C4-2B (cell line): ENCODE results near the gene TEX261.

Experiments used
- ZFX ChIP-seq: fragments of 450-650 bp; IDR thresholded peaks from 2 replicates; pipeline ENCODE4 v1.6.1; 2017
- TF ChIP-seq, protein P1 (sequence below): fragments of 450-650 bp; conservative IDR thresholded peaks from 2 replicates; pipeline ENCODE4 v1.5.1; 2017; ENCODE audit warnings: mild to moderate bottlenecking

DNA sequence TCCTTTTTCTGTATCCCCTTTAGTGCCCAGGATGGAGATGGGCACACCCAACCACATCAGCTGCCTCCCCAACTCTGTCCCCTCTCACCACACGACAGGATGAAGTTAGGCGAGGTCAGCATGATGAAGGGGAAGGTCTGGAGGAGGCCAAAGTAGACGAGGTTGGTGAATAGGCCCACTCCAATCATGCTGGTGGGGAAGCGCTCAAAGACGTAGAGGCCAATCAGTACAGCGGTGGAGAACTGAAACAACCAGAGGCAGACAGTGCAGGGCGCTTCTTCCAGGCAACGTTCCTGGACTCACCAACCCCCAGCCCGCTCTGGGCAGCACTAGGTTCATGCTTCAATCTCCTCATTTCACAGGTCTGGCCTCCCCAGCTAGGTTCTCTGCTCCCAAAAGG lies 2.9 kb downstream of the TEX261 start:
- TF ChIP-seq, protein P1, sequence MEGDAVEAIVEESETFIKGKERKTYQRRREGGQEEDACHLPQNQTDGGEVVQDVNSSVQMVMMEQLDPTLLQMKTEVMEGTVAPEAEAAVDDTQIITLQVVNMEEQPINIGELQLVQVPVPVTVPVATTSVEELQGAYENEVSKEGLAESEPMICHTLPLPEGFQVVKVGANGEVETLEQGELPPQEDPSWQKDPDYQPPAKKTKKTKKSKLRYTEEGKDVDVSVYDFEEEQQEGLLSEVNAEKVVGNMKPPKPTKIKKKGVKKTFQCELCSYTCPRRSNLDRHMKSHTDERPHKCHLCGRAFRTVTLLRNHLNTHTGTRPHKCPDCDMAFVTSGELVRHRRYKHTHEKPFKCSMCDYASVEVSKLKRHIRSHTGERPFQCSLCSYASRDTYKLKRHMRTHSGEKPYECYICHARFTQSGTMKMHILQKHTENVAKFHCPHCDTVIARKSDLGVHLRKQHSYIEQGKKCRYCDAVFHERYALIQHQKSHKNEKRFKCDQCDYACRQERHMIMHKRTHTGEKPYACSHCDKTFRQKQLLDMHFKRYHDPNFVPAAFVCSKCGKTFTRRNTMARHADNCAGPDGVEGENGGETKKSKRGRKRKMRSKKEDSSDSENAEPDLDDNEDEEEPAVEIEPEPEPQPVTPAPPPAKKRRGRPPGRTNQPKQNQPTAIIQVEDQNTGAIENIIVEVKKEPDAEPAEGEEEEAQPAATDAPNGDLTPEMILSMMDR = no peak
- TF ChIP-seq ZFX = no peak
